NCI-H2081 (cell line): ENCODE data around the gene CD2BP2.
"Not testable (repeated sequence)": the region's sequence is repeated elsewhere in the genome, so short reads cannot be mapped to it uniquely, and the experiment has no call there.

Source experiments
- DNase-seq, 2 experiments: peaks; one replicate each; lab custom pipeline; 2025; lab: John Stamatoyannopoulos, UW

The CD2BP2 gene

GRCh38 chr16:30341971-30342370 is 13.1 kb downstream of the CD2BP2 start:
- DNase-seq, result not testable (repeated sequence)

GRCh38 chr16:30340621-30341020 is 14.5 kb downstream of the CD2BP2 start:
- DNase-seq, result peak; percentile 47 to 82

- not testable (repeated sequence) for DNase-seq
Measured at GRCh38 chr16:30338715-30339114, 16.4 kb downstream of the CD2BP2 start.

GRCh38 chr16:30337964-30338357 is 17.1 kb downstream of the CD2BP2 start:
- DNase-seq, result not testable (repeated sequence)

- peak in 1 of 2 experiments; percentile 28 for DNase-seq
Measured at GRCh38 chr16:30335598-30336474, 19.3 kb downstream of the CD2BP2 start.

- DNase-seq, result peak; percentile 55 to 72
Measured at GRCh38 chr16:30335028-30335597, 20.0 kb downstream of the CD2BP2 start.

GRCh38 chr16:30334473-30334989 is 20.6 kb downstream of the CD2BP2 start:
- peak; percentile 62 to 79 for DNase-seq

- not testable (repeated sequence) for DNase-seq
Measured at GRCh38 chr16:30324220-30324619, 30.9 kb downstream of the CD2BP2 start.

- not testable (repeated sequence) for DNase-seq
Measured at GRCh38 chr16:30318647-30319046, 36.5 kb downstream of the CD2BP2 start.

GRCh38 chr16:30310937-30311336 is 44.2 kb downstream of the CD2BP2 start:
- not testable (repeated sequence) for DNase-seq

GRCh38 chr16:30309255-30309654 is 45.9 kb downstream of the CD2BP2 start:
- not testable (repeated sequence) for DNase-seq
